Measurements from ENCODE around the gene SCP2. TPM values are rescaled to one million over a fixed set of nuclear protein-coding genes. Genes with fewer than 3 reads are reported as not detected.

Gene SCP2
- total RNA-seq, 1 donor from 2014 or later = 208 TPM

DNA sequence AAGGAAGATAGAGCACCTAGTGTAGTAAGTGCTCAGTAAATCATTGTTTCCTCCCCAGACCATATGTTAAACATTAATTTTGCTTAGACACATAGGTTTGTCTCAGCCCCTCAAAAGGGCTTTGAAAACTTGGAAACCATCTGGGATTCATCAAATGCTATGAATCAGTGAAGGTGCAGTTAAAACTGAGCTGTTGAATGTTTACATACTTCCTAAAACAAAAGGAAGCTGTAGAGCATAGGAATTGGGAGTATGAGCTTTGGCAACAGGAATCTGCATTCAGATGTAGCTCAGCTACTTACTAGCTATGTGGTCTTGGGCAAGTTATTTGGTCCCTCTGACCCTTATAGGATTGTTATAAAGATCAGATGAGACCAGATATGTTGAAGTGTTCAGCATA, 116.2 kb downstream of the SCP2 start:
- no peak for DNase-seq (ENCODE audit: low spot score)

DNA sequence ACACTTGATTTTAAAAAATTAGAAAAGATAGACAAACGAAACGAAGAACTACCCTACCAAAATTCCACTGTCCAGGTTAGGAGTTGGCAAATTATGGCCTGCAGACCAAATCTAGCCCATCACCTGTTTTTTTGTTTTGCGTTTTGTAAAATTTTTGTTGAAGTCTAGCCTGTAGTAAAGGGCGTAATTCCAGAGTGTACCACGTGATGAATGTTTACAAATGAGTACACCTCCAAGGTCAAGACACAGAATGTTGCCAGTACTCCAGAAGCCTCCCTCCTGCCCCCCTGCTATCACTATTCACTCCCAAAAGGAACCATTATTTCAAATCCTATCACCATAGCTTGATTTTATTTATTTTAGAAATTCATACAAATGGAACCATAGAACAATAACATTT, 117.8 kb downstream of the SCP2 start:
- DNase-seq (ENCODE audit: low spot score) = no peak

DNA sequence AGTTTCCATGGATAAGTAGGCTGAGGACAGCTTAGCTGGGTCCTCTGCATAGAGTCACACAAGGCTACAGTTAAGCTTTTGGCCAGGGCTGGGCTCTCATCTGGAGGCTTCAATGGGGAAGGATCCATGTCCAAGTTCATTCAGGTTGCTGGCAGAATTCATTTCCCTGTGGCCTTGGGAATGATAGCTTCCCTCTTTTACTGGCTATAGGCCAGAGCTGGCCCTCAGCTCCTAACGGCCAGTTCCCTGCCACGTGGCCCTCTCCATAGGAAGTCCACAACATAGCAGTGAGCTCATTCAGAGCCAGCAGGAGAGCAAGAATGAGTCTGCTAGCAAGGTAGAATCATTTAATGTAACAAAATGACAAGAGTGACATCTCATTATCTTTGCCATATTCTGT, 119.9 kb downstream of the SCP2 start:
- DNase-seq (ENCODE audit: low spot score) = peak; percentile 43

DNA sequence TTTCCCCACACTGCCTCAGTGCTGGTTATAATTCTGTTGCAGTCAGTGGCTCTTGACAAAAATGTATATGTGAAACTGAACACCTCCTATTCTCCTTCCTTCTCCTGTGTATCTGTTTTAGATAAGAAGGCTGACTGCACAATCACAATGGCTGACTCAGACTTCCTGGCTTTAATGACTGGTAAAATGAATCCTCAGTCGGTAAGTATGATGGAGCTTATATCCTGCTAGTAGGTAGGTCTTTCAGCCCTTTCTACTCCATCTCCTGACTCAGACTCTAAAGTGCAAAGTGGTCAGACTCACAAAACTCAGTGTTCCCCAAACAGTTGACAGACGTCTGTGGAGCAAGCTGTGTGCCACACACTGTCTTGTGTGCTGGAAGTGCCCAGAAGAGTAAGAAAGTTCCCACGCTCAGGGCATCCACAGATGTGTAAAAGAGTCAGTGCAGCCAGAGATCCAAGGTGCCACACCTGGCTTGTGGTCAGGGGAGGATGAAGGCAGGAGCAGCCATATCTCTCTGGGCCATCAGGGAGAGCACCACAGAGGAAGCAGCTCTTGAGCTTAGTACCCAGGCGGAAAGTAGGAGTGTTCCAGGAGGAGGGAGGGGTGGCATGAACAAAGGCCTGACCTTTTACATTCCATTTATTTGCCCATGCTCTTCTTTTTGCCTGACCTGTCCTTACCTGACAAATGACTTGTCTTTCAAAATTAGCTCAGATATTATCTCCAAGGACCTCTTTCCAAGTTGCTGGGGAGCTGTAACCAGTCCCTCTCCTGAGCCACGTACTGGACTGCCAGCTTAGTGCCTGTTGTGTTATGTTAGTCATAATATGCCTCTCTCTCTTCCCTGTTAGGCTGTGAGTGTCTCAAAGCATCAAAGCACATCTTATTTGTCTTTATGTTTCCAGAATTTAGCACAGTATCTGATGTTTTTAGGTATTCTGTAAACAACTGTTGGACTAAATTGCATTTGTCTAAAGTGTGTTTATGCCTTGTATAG, 121.0 kb downstream of the SCP2 start:
- DNase-seq (ENCODE audit: low spot score) = no peak

DNA sequence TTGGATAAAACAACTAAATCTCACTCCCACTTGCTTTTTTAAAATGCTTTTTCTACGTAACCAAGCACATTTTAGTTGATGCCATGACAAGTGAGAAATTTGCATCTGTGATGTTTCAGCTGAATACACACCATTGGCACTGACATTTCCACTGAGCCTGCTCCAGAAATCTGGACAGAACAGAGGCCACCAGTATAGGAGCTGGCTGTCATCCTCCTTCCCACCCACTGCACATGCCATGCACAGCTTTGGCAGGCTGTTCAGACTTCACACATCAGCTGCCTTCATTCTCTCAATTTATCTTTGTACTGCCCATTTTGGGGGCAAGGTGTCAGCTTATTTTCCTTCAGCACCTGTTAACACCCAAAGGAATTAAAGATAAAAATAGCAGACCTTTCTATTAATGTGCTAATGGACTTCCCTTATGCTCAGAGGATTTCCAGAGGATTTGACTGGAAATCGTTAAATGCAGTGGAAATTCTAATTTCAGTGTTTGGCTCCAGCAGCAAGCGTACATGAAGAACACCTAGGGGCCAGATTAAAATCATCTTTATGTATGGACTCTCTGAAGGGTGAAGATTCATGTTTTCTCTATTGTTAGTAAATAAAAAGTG, 122.0 kb downstream of the SCP2 start:
- no peak for DNase-seq (ENCODE audit: low spot score)

DNA sequence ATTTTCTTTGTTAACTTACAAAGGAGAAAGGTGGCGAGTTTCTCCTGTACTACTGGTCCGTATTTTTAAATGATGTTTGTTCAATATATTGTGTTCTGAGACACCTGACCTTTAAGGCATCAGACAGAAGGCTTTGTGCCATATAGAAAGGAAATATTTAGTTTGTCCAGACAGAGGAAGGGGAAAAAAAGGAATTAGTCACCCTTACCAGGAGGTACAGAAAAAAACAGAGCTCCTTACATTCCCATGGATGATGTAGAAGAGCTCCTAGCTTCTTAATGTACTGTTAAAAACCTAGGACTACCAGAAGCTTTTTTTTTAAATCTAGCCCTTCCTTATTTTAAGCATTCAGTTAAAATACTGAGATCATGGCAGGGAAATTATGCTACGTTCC, 122.5 kb downstream of the SCP2 start:
- DNase-seq (ENCODE audit: low spot score) = no peak

DNA sequence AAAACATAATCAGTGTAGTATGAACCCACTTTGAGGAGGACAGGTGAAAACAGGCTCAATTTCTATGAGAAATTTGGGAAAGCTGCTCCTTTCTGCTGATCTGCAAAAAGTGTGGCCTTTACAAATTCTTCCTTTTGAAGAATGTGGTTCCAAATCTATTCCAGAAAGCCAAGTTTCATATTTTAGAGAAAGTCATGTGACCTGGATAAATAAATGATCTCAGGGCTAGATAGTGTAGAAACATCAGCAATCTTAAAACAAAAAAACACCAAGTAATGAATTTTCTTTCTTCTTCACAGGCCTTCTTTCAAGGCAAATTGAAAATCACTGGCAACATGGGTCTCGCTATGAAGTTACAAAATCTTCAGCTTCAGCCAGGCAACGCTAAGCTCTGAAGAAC, 123.2 kb downstream of the SCP2 start:
- DNase-seq (ENCODE audit: low spot score) = no peak

DNA sequence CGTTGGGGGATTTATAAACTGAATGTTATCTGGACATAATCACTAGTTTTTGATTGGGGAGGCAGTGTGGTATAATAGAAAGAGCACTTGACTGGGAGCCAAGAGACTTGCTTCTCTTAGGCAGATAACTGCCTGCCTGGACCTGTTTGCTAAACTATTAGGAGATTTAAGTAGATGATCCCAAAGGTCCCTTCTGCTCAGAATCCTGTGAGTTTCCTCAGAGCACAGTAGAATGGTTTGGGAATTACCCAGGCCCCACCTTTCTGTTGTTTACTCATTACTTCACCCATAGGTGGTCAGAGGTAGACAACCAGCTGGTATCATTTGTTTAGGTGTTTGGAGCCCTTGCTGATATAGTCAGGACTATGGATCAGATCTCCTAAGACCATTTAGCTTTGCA, 124.6 kb downstream of the SCP2 start:
- no peak for DNase-seq (ENCODE audit: low spot score)

DNA sequence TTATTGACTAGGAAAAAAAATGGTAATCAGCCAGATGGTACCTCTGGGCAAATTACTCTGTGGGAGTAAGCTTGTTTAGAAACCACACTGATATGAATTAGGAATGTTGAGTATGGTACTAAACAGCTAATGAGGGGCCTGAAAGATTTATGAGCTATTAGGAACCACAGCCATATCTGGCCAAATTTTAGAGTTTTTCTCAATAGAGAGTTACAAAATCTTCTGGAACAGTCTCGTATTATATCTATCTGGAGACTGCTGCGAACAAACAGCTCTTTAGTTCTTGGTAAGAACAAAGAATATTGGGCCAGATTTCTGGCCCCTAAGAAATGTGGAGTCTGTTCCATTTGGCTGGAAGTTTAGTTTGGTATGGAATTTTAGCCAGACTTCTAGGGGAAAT, 130.1 kb downstream of the SCP2 start:
- DNase-seq (ENCODE audit: low spot score) = no peak

DNA sequence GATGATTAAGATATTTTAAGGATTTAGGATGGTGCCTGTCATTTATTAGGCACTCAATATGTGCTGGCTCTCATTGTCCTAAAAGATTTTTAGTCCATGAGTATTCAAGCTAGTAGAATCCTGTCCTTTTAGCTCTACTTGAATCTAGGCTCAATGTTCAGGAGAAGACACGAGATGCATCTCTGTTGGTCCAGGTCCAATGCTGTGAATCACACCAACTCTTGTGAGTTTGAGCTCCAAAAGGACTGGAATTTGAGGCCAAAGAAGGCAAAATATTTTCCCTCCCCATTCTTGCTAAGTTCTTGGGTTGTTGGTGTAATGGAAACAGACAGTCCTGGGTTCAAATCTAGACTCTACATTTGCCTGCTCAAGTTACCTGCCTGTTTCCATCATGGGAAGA, 133.5 kb downstream of the SCP2 start:
- no peak for DNase-seq (ENCODE audit: low spot score)

DNA sequence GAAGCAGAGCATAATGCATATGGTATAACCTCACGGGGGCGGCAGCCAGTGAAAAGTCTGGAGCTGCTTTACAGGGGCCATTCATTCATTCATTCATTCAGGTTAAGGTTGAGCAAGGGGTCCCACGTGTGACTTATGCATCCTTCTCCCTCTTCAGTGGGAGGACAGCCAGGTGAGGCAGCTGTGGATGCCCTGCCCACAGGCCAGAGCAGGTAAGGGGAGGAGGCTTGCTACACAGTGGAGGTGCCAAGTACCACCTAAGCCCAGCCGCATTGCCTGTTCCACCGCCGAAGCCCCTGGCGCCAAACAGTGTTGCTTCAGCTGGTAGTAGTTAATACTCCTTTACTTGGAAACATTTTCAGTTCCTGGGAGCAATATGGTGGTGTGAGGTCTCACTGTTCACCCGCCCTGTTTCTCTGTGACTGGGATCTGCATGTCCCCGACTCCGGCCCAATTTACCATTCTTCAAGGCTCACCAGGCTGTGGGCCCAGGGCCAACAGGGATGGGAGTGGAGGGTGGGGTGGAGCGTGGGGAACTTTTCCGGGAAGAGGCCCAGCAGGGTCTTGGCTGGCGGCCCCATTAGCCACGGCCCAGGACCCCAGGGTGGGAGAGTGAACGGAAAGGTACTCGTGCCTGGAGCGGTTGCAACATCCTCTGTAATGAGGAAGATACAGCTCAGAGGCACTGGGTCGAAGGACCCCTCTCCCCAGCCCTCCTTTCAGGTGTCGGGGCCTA, 134.2 kb downstream of the SCP2 start:
- no peak for DNase-seq (ENCODE audit: low spot score)

DNA sequence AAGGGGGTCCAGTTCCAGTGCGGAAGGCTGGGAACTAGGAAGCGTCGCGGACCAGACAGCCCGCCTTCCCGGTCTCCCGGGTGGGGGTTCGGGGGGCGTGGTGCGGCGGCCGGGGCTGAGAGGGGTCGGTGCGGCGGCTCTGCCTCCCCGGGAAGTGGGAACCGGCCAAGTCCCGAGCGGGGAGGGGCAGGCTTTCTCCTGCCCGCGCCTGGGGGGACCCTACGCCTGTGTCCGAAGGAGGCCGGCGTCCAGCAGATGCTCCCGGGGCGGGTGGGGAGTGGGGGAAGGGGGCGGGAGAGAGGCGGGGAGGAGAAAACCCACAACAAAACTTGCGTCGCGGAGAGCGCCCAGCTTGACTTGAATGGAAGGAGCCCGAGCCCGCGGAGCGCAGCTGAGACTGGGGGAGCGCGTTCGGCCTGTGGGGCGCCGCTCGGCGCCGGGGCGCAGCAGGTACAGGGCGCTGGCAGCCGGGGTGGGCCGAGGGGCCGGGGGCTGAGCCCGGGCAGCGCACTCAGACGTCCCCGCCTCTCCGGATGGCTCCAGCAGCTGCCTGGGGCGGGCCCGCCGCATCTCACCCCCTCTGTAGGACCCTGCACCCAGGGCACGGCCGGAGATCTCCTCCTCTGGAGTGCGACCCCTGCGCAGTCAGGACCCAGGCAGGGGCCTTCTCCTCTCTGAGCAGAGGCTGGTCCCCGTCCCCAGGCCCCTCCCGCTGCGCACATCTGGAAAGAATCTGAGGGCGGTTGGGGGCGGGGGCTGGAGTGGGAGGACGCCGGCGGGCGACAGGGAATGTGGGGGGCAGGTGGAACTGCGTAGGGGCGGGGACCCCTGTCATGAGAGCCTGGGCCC, 135.0 kb downstream of the SCP2 start, which contains the start of gene PODN:
TSS of gene PODN (plus strand) at position 355 of the 849 bp plus-strand sequence. CDS start 7,643 bp downstream, outside the sequence.
- peak; percentile 35 for DNase-seq (ENCODE audit: low spot score)

DNA sequence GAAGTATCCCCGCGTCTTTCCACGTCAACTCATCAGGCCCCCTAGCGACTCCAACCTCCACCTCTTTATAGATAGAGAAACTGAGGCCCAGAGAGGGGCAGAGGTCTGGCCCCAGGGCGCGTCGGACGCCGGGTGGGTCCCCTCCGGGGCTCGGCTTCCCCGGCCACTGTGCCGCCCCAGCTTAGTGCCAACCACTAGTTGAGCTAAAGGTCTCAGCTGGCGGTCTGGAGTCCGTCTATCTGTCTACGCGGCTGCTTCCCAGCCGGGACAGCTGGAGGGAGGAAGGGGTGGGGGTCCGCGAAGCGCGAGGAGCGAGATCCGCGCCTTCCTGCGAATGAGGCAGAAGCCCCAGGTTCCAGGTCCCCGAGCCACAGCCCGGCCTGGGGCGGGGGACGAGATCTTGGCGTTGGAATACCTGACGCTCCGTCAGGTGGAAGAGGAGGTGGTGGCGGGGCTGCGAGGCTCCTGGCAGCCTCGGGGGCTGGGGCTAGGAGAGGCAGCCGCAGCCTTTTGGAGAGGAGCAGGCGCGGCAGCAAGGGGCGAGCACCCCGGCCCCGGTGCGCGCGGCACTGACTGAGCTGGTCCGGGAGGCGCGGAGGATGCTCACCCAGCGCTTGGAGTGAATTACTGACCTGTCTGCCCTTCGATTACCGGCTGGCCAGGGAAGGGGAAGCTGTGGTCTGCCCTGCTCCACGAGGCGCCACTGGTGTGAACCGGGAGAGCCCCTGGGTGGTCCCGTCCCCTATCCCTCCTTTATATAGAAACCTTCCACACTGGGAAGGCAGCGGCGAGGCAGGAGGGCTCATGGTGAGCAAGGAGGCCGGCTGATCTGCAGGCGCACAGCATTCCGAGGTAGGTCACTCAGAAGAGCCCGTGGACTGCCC, 135.9 kb downstream of the SCP2 start:
- no peak for DNase-seq (ENCODE audit: low spot score)

DNA sequence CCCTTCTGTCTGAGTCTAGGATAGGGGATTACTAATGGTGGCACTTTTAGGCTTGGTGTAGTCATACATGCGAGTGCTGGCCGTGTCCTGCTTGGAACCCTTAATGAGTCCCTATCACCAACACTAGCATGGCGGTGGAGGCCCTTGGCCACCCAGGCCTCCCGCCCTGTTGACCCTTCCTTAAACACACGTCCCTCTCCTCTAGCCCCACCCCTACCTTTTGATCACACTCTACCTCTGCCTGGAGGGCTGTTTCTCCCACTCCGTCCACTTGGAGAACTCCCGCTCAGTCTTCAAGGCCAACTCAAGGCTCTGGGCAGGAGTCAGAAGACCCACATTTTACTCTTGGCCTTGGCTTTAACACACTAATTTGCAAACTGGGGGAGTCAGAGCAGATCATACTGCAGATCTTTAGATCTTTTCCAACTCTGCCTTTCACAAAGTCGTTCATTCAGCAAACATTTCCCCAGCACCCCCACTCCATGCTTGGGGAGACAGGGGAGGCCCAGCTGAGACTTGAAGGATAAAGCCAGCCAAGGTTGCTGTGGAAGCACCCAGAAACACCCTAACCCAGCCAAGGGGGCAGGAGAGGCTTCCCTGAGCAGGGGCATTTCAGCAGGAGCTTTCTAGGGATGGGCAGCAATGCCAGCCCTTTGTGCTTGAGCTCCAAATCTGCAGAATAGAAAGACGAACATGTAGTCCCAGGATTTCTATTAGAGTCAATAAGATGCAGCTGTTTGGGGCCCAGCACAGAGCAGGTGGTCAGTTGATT, 136.9 kb downstream of the SCP2 start:
- DNase-seq (ENCODE audit: low spot score) = no peak

DNA sequence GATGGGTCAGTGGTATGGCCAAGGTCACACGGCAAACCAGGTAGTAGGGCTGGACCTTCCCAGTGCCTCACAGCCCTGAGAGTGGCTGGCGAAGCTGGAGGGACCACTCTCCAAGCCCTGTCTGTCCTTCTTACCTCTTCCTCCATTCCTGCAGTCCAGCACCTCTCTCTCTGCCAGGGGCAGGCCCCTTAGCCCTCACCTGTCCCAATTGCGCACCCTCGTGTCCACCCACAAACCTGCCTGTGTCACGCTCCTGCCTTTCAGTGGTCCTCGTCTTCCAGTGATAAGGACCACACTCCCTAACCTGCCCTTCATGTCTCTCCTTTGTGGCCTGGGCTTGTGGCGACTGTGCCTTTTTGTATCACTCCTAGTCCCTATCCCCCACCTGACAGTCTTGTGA, 138.3 kb downstream of the SCP2 start:
- DNase-seq (ENCODE audit: low spot score) = peak; percentile 6

DNA sequence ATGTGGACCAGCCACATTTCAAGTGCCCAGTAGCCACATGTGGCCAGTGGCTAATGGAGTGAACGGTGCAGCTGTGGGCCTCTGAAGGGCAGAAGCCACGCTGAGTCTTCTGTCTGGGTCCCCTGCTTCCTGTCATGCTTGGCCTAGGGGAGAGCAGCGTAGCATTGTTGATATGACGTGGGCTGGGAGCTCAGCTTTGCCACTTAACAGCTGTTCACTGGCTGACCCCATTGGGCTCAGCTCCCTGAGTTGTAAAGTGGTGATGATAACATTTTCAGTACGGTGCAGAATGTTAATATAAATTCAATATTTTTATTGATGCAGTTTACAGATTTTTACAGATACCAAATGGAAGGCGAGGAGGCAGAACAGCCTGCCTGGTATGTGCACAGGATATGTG, 139.4 kb downstream of the SCP2 start:
- peak; percentile 10 for DNase-seq (ENCODE audit: low spot score)

DNA sequence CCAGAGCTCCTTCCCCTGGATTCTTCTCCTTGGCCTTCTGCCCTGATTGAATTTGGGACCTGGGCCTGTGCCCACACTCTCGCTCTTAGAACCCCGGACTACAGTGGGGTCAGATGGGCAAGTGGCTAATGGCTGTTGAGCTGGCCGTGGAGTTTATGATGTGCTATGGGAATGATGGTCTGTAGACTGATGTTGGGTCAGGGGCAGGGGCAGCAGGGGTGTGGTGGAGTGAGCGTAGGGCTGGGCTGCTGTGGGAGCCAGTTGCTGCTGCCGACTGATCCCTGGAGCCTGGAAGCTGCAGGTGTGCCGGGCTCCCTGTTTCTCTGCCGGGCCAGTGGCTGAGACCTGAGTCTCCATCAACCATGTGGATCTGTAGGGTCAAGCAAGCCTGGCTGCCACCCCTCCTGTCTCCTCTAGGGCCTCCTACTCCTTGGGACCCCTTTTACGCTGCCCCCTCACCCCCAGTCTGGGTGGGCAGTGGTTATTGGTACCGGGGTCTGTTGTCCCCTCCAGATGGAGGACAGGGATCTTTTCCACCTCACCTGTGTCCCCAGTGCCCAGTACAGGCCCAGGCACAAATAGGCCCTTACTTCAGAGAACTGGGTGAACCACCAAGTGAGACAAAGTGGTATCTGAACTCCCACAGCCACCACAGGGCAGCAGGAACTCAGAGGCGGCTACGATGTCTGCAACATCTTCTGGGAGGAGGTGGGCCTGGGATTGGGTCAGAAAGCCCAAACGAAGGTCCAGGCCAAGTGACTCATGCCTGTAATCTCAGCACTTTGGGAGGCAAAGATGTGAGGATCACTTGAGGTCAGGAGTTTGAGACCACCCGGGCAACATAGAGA, 140.0 kb downstream of the SCP2 start:
- peak; percentile 7 for DNase-seq (ENCODE audit: low spot score)

DNA sequence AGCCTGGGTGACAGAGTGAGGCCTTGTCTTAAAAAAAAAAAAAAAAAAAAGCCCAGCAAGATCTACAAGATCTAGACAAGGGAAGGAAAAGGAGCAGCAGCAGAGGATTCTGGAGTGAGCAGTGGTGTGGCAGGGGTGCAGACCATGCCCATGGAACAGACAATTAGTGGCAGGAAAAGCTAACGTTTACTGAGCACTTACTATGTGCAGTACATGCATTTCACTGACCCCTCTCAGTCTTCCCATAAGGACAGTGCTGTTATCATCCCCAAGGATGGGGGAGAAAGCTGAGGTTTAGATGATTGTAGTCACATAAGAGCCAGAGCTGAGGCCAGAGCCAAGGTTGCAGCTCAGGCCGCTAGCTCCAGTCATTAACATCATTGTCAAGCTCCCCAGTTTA, 140.8 kb downstream of the SCP2 start:
- no peak for DNase-seq (ENCODE audit: low spot score)
